GM21529 (cell line): ENCODE data around the gene EXO1.
"Not testable (repeated sequence)": the region's sequence is repeated elsewhere in the genome, so short reads cannot be mapped to it uniquely, and the experiment has no call there.

ENCODE experiments used
- ATAC-seq: cut with Tn5 transposase; IDR thresholded peaks from one replicate; pipeline ENCODE4 v1.9.1; 2021; ENCODE audit not compliant: unreplicated experiment

EXO1 gene

GRCh38 chr1:241847796-241848685, at the start of gene EXO1:
EXO1 (plus strand) TSS chr1:241848204; CDS start chr1:241850426, 2,222 bp downstream.
- ATAC-seq = peak; percentile 93

GRCh38 chr1:241799416-241799815, 48.6 kb upstream of the EXO1 start:
- no peak for ATAC-seq

DNA sequence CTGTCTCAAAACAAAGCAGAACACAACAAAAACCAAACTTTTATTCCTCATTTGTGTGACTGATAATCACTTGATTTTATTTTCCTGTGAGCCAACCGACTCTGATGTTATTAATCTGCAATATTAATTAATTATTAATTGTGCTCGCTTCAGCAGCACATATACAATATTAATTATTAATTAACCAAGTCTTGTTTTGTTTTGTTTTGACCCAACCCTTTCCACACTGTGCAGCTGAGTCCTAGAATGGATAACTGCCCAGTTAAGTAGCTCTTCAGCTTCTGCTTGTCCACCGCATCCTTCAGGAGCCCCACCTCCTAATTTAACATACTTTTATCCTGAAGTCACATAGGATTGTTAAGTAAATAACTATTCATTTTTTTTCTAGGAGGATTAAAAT, 47.4 kb upstream of the EXO1 start:
- no peak for ATAC-seq

DNA sequence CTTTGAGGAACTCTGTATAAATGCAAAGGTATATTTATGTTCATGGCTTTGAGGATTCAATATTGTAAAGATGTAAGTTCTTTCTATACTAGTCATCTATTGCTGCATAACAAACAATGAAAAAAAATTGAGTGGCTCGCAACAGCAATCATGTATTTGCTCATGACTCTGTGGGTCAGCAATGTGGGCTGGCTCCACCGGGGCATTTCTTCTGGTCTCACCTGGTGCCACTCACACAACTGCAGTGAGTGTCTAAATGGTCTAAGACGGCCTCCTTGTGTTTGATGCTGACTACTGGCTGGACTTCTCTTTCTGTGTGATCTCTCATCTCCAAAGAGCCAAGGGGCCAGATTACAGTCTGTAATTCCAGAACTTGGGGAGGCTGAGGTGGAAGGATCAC, 45.1 kb upstream of the EXO1 start:
- no peak for ATAC-seq

GRCh38 chr1:241804706-241805105, 43.3 kb upstream of the EXO1 start:
- ATAC-seq = not testable (repeated sequence)

DNA sequence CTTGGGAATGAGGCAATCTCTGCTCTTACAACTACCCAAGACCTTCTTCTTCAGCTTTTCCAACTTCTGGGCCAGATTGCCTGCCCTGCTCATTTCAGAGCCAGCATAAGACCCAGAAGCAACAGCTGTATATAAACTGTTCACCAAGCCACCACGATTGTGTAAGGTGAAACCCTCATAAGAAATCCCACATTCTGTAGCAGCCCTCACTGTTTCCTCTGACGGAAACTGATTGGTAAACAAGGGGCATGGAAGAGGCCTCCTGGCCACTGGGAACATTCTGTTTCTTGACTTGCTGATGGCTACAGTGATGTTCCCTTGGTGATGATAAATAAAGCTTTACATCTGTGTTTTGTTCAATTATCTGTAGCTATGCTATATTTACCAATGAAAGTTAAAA, 39.7 kb upstream of the EXO1 start:
- no peak for ATAC-seq

DNA sequence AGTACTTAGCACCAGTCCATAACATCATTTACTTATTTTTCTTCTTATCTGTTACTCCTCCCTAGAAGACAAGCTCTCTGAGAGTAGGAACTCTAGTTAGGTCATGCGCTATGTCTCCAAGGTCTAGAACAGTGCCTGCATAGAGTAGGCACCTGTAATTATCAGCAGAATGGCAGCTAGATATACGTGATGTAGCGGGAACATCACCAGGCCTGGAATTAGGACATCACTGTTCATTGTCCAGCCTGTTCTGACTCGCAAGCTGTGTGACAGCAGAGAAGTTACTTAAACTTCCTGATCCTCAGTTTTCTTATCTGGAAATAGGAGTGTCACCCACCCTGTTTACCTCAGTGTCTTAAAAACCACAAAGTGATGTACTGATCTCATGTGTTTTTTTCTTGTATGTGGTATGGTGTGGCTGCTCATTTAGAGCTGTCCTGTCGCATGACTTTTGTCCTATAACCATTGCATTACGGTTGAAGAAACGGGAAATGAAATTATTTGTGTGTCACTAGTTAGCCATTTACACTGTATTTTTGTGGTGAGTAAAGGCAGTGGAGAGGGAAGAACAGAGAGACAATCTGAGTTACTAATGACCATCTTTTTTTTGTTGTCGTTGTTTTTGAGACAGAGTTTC, 37.1 kb upstream of the EXO1 start:
- no peak for ATAC-seq

GRCh38 chr1:241813768-241814320, 34.2 kb upstream of the EXO1 start:
- ATAC-seq = no peak

DNA sequence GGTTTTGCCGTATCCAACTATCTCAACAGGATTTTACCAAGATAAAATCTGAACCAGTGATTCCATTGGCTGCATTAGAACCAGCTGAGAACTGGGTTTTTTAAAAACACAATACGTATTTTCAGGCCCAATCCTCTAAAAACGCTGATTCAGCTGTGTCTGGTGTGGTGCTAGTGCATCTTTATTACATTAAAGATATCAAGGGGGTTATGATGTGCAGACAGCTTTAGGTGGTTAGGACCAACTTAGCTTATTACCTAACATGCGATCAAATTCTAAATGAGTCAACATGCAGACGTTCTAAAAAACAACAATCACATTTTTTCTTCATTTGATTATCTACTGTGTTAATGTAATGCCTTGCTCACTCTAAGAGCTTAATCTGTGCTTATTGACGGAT, 32.0 kb upstream of the EXO1 start:
- ATAC-seq = no peak

DNA sequence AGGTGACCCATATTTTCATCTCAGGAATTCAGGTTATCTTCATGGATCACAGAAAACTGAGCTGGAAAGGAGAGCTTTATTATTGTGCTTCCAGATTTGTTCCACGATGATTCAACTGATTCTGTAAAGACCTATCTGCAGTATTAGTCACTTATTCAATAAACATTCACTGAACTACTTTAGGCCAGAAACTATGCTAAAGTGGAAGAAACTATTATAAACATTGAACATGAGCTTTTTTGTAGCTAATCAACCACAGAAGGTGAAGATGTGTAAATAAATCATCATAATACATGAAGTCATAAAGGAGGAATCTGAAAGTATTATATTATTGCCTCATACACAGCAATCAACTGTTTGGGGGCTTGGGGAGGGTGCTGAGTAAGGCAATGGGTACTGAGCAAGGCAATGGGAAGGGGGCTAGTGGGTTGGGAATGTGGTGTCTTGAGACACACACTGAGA, 30.6 kb upstream of the EXO1 start:
- ATAC-seq = no peak

DNA sequence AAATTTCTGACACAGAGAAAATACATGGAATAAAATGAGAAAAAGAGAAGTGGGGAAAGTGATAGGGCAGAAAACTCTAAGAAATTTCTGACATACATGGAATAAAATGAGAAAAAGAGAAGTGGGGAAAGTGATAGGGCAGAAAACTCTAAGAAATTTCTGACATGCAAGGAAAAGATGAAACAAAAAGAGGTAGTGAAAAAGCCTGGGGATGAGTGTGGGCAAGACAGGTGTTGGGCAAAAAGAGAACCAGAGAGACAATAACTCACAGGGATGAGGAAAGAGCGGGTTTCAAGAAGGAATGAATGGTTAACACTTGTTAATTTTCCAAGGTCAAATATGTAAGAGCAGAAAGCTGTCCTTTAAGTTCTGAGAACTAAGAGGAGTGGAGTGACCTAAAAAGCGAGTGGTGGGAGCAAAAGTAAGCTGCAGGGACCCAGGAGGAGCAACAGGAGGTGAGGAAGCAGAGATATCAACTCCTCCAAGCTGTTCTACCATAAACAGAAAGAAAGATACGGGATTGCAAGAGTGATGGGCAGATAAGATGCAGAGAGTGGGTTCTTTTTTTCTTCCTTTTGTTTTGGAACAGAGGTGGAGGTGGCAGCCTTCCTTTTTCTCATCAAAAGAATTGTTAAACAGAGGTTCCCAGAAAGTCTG, 29.9 kb upstream of the EXO1 start:
- ATAC-seq = no peak

- no peak for ATAC-seq
These were observed 28.6 kb upstream of the EXO1 start for GRCh38 chr1:241819340-241819866.

DNA sequence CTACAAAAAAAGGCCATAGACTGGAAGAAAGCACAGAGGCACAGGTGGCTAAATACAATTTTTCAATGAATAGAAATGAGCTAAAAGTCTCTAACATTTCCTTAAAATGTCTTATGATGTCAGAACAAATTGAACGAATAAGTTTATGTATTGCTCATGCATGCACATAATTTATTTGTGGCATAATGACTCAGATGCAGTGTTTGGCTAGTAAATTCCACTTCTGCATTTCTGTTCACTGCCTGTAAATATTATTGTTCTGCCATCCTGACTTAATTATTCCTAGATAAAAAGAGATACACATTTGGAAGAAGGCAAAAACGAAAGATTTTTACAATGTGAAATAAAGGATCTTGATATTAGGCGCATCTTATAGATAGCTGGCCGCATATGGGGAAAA, 26.6 kb upstream of the EXO1 start:
- no peak for ATAC-seq

GRCh38 chr1:241822846-241823245, 25.2 kb upstream of the EXO1 start:
- ATAC-seq = no peak

- ATAC-seq = no peak
These were observed 24.1 kb upstream of the EXO1 start for GRCh38 chr1:241823925-241824324.

DNA sequence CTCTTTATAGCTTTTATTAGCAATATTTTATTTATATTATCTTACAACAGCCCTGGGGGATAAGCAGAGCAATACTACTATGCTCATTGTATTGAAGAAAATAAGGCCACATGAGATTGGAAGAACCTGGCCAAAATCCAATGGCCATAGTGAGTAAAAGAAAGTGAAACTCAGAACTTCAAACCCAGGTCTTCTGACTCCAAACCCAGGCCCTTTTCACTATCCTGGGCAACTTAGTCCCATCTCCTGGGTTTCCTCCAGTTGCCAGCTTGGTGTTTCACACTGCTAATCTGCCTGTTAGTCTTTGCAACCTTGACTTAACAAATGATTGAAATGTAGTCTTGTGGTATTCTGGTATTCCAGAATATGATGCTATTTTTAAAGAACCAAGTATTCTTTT, 22.4 kb upstream of the EXO1 start:
- ATAC-seq = no peak

DNA sequence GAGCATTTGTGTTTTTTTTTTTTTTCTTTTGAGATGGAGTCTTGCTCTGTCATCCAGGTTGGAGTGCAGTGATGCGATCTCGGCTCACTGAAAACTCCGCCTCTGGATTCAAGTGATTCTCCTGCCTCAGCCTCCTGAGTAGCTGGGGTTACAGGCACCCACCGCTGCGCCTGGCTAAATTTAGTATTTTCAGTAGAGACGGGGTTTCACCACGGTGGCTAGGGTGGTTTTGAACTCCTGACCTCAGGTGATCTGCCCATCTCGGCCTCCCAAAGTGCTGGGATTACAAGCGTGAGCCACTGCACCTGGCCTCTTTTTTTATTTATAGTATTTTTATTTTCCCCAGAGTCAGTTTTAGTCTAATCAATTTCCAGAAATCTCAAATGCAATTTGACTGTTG, 21.4 kb upstream of the EXO1 start:
- ATAC-seq = not testable (repeated sequence)

- no peak for ATAC-seq
These were observed 20.7 kb upstream of the EXO1 start for GRCh38 chr1:241827264-241827663.

GRCh38 chr1:241828463-241829021, 19.5 kb upstream of the EXO1 start:
- no peak for ATAC-seq

GRCh38 chr1:241829468-241829867, 18.5 kb upstream of the EXO1 start:
- no peak for ATAC-seq
